Smooth muscle cell (in vitro differentiated cells): ENCODE measurements around the gene ATOH8. TPM values are rescaled to one million over a fixed set of nuclear protein-coding genes. Genes with fewer than 3 reads are reported as not detected.

Experiments used
- DNase-seq: peaks from one replicate; lab custom pipeline; 2025; ENCODE audit not compliant: unreplicated experiment; lab: John Stamatoyannopoulos, UW
- H2AFZ ChIP-seq: fragments of 200-600 bp; sonication (generic); 2 replicates; pipeline ENCODE4 v1.6.0; 2016; ENCODE audit warnings: antibody characterized with exemption, low read depth, mild to moderate bottlenecking
- H3F3A ChIP-seq: fragments of 200-600 bp; sonication (generic); 2 replicates; pipeline ENCODE4 v1.6.0; 2017; ENCODE audit warnings: antibody characterized with exemption, low read depth
- H3K27ac ChIP-seq: fragments of 200-600 bp; sonication (generic); 2 replicates; pipeline ENCODE4 v1.5.1; 2016; ENCODE audit warnings: low read depth, mild to moderate bottlenecking
- H3K27me3 ChIP-seq: fragments of 200-600 bp; sonication (generic); 2 replicates; pipeline ENCODE4 v1.6.1; 2016; ENCODE audit warnings: low read depth, mild to moderate bottlenecking
- H3K36me3 ChIP-seq: fragments of 200-600 bp; sonication (generic); 2 replicates; pipeline ENCODE4 v1.5.1; 2016; ENCODE audit warnings: low read depth
- H3K4me1 ChIP-seq: fragments of 200-600 bp; sonication (generic); 2 replicates; pipeline ENCODE4 v1.5.1; 2016; ENCODE audit warnings: low read depth
- H3K4me2 ChIP-seq: fragments of 200-600 bp; sonication (generic); 2 replicates; pipeline ENCODE4 v1.6.0; 2016; ENCODE audit warnings: mild to moderate bottlenecking
- H3K4me3 ChIP-seq: fragments of 200-600 bp; sonication (generic); 2 replicates; pipeline ENCODE4 v1.5.1; 2016; ENCODE audit warnings: mild to moderate bottlenecking
- H3K79me2 ChIP-seq: fragments of 200-600 bp; sonication (generic); 2 replicates; pipeline ENCODE4 v1.6.0; 2016; ENCODE audit warnings: low read depth, mild to moderate bottlenecking
- H3K9ac ChIP-seq: fragments of 200-600 bp; sonication (generic); 2 replicates; pipeline ENCODE4 v1.6.0; 2016; ENCODE audit warnings: low read depth
- H3K9me3 ChIP-seq: fragments of 200-600 bp; sonication (generic); replicated peaks from 2 replicates; pipeline ENCODE4 v1.5.1; 2016; ENCODE audit warnings: low read depth
- H4K20me1 ChIP-seq: fragments of 200-600 bp; sonication (generic); 2 replicates; pipeline ENCODE4 v1.6.0; 2016; ENCODE audit warnings: low read depth
- WGBS: methylation state at CpG from one replicate; pipeline ENCODE4 v1.1.7; 2016; ENCODE audit warnings: low lambda C conversion rate; 5-methylcytosine and 5-hydroxymethylcytosine counted together
- polyA plus RNA-seq: library from polyadenylated mRNA; unstranded; fragments of >200 nt; fragmentation: Nextera tagmentation; extraction: Ambion mirVana; gene quantifications from 2 replicates; pipeline ENCODE4 v1.2.1, GENCODE V29; 2016
- total RNA-seq: library from RNA; depleted of rRNA; stranded (reverse); fragments of >200 nt; gene quantifications from 2 replicates; pipeline ENCODE4 v1.2.3, GENCODE V29; 2014
- TF ChIP-seq, protein P1 (sequence below): fragments of 200-600 bp; sonication (generic); IDR thresholded peaks from 2 replicates; pipeline ENCODE4 v1.5.1; 2017; ENCODE audit warnings: borderline replicate concordance, mild to moderate bottlenecking, antibody characterized with exemption; ENCODE audit not compliant: insufficient read depth, poor library complexity, severe bottlenecking

Gene ATOH8
- total and polyA plus RNA-seq, 2 experiments from 2014 or later = 5.2 to 6.5 TPM

DNA sequence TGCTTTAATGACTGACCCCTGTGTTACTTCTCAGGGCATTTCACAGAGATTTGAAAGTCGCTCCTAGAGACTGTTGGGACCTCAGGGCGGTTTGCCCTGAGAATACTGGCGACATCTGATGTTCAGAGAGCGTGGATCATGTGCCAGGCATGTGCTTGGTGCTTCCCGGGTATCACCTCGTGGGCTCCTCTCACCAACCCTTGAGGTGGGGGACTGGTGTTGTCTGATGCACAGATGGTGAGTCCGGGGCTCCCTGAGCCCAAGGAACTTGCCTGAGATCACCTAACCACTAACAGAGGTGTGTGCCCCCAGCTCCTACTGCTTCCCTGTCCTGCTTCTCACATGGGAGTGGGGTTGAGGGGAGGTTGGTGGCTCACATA, 16.2 kb downstream of the ATOH8 start:
- H2AFZ ChIP-seq = no peak overlapping the region
- H3K4me1 ChIP-seq = peaks cover 54% of the 10 kb centered on the region
- H3K4me3 ChIP-seq = no peak overlapping the region
- no peaks in the 10 kb centered on the region for H3K79me2 ChIP-seq
- peak overlapping the region; percentile 78 for H3K4me2 ChIP-seq
- no peaks in the 10 kb centered on the region for H4K20me1 ChIP-seq
- TF ChIP-seq, protein P1, sequence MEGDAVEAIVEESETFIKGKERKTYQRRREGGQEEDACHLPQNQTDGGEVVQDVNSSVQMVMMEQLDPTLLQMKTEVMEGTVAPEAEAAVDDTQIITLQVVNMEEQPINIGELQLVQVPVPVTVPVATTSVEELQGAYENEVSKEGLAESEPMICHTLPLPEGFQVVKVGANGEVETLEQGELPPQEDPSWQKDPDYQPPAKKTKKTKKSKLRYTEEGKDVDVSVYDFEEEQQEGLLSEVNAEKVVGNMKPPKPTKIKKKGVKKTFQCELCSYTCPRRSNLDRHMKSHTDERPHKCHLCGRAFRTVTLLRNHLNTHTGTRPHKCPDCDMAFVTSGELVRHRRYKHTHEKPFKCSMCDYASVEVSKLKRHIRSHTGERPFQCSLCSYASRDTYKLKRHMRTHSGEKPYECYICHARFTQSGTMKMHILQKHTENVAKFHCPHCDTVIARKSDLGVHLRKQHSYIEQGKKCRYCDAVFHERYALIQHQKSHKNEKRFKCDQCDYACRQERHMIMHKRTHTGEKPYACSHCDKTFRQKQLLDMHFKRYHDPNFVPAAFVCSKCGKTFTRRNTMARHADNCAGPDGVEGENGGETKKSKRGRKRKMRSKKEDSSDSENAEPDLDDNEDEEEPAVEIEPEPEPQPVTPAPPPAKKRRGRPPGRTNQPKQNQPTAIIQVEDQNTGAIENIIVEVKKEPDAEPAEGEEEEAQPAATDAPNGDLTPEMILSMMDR = no peak
- no peak overlapping the region for H3K9ac ChIP-seq
- H3F3A ChIP-seq = peaks cover 26% of the 10 kb centered on the region
- no peak overlapping the region for H3K27ac ChIP-seq
- no peaks in the 10 kb centered on the region for H3K36me3 ChIP-seq
- H3K27me3 ChIP-seq = no peaks in the 10 kb centered on the region
- WGBS = 93% methylated on average over 7 of the region's 7 CpGs
- DNase-seq = no peak
- no peaks in the 10 kb centered on the region for H3K9me3 ChIP-seq

DNA sequence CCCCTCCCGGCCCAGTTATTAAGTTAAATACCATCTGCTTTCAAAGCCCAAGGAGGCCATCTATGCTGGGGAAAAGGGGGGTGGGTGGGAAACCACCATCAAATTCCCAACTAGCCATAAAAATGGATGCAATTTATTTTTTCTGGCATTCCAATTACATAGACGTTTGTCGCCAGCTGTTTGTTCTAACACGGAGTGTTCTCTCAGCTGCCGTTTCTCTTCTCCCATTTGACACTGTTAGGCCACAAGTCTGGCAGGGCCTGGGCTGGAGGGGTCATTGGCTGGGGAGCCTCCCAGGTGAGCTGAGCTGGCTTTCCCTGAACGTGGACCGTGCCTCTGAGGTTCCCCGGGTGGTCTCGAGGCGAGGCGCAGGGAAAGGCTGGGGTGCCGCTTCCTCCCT, 16.6 kb downstream of the ATOH8 start:
- Histone ChIP-seq H3K9ac (no peak overlapping the region), H3K4me3 (no peak overlapping the region), H3K9me3 (no peaks in the 10 kb centered on the region), H3K36me3 (no peaks in the 10 kb centered on the region), H3K27me3 (no peaks in the 10 kb centered on the region), H2AFZ (no peak overlapping the region), H3K4me2 (peak overlapping the region; percentile 78), H3F3A (peaks cover 30% of the 10 kb centered on the region), H3K4me1 (peaks cover 54% of the 10 kb centered on the region), H3K27ac (no peak overlapping the region), H3K79me2 (no peaks in the 10 kb centered on the region), H4K20me1 (no peaks in the 10 kb centered on the region)
- TF ChIP-seq, protein P1 = no peak
- WGBS = 70% methylated on average over 12 of the region's 12 CpGs
- DNase-seq = no peak

DNA sequence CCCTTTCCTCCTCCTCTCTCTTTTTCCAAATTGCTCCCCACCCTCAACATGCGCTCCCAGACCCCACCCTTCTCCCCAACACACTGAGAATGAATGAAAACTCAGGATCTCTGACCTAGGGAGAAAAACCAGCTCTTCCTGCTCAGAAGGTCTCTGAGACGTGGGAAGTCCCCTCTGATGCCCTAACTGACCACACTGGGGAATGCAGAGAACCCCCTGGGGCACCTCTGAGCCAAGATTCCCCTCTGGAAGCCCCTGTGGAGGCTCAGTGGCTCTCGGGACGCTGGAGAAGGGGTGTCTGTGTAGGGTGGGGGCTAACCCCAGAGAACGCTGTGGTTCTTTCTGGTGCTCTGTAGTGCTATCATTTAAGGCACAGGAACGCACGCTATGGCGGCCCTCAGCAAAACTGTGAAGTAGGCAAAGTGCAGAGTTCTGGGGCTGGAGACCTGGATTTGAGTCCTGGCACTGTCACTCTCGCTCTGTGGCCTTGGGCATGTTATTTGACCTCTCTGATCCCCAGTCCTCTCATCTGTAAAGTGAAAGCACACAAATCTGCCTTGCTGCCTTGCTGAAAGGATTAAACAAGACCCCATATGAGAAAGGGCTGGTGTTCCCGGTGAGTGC, 17.1 kb downstream of the ATOH8 start:
- H4K20me1 ChIP-seq = no peaks in the 10 kb centered on the region
- H3K4me2 ChIP-seq = peak overlapping the region; percentile 78
- no peak overlapping the region for H3K27ac ChIP-seq
- H3F3A ChIP-seq = peaks cover 32% of the 10 kb centered on the region
- no peak overlapping the region for H3K4me3 ChIP-seq
- TF ChIP-seq, protein P1 = no peak
- peaks cover 49% of the 10 kb centered on the region for H3K4me1 ChIP-seq
- no peaks in the 10 kb centered on the region for H3K27me3 ChIP-seq
- no peak overlapping the region for H2AFZ ChIP-seq
- DNase-seq = no peak
- H3K9ac ChIP-seq = no peak overlapping the region
- no peaks in the 10 kb centered on the region for H3K9me3 ChIP-seq
- H3K36me3 ChIP-seq = no peaks in the 10 kb centered on the region
- H3K79me2 ChIP-seq = no peaks in the 10 kb centered on the region
- 87% methylated on average over 10 of the region's 10 CpGs for WGBS

DNA sequence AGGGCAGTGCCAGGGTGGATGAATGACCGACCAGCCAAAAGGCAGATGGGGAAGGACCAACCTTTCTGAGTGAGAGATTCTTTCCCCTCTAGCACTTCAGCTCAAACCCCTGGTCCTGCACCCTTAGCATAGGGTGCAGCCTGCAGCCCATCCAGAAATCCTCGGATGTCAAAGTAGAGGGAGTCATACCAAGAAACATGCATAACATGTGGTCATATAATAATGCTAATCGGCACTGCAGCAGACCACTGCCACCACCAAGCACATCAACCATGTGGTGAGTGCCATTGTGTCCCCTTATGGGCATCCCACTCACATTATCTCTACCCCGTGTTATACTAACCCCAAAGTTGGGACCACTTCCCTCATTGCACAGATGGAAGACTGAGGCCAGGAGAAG, 17.7 kb downstream of the ATOH8 start:
- Histone ChIP-seq H3K4me3 (no peak overlapping the region), H3K9me3 (no peaks in the 10 kb centered on the region), H3K4me1 (peaks cover 43% of the 10 kb centered on the region), H4K20me1 (no peaks in the 10 kb centered on the region), H3K4me2 (peak overlapping the region; percentile 78), H3K36me3 (no peaks in the 10 kb centered on the region), H2AFZ (no peak overlapping the region), H3K27me3 (no peaks in the 10 kb centered on the region), H3K9ac (no peak overlapping the region), H3F3A (peaks cover 32% of the 10 kb centered on the region), H3K79me2 (no peaks in the 10 kb centered on the region), H3K27ac (no peak overlapping the region)
- WGBS = 70% methylated on average over 4 of the region's 4 CpGs
- no peak for DNase-seq
- TF ChIP-seq, protein P1 = no peak
